Osteoblast (primary cell): Measurements from ENCODE around the gene GSPT1. TPM values are rescaled to one million over a fixed set of nuclear protein-coding genes. Genes with fewer than 3 reads are reported as not detected.
"Not testable (repeated sequence)": the region's sequence is repeated elsewhere in the genome, so short reads cannot be mapped to it uniquely, and the experiment has no call there.

ENCODE experiments used
- DNase-seq: peaks from one replicate; pipeline ENCODE4 v3.0.0; 2011; ENCODE audit warnings: low spot score, mixed read lengths; ENCODE audit not compliant: insufficient read length; ENCODE audit errors: missing footprints
- H2AFZ ChIP-seq: 2 replicates; pipeline ENCODE4 v1.6.0; 2011; ENCODE audit warnings: mild to moderate bottlenecking, low read length
- H3K27ac ChIP-seq: 2 replicates; pipeline ENCODE4 v1.5.1; 2011; ENCODE audit warnings: mild to moderate bottlenecking, low read depth, low read length, moderate library complexity
- H3K27me3 ChIP-seq: 2 replicates; pipeline ENCODE4 v1.6.0; 2012; ENCODE audit warnings: mild to moderate bottlenecking, control low read depth, inconsistent platforms, low read length, moderate library complexity; ENCODE audit not compliant: insufficient read depth
- H3K36me3 ChIP-seq: 2 replicates; pipeline ENCODE4 v1.5.1; 2011; ENCODE audit warnings: mild to moderate bottlenecking, low read length, control low read depth, moderate library complexity; ENCODE audit not compliant: insufficient read depth
- H3K4me1 ChIP-seq: 2 replicates; pipeline ENCODE4 v1.5.1; 2011; ENCODE audit warnings: mild to moderate bottlenecking, low read length, control low read depth, moderate library complexity; ENCODE audit not compliant: insufficient read depth
- H3K4me2 ChIP-seq: 2 replicates; pipeline ENCODE4 v1.6.0; 2011; ENCODE audit warnings: mild to moderate bottlenecking, low read length; ENCODE audit not compliant: insufficient read depth
- H3K4me3 ChIP-seq: fragments of 200-600 bp; sonication (generic); 3 replicates; pipeline ENCODE4 v1.5.1; 2012; ENCODE audit warnings: mild to moderate bottlenecking, low read length, inconsistent platforms; ENCODE audit not compliant: insufficient read depth
- H3K79me2 ChIP-seq: 2 replicates; pipeline ENCODE4 v1.6.0; 2012; ENCODE audit warnings: mild to moderate bottlenecking, low read length, control low read depth, inconsistent platforms; ENCODE audit not compliant: insufficient read depth
- H3K9me3 ChIP-seq: 2 replicates; pipeline ENCODE4 v1.5.1; 2011; ENCODE audit warnings: low read depth, low read length, control low read depth
- H4K20me1 ChIP-seq: 2 replicates; pipeline ENCODE4 v1.6.0; 2012; ENCODE audit warnings: mild to moderate bottlenecking, low read length, control low read depth; ENCODE audit not compliant: insufficient read depth
- small RNA-seq: library from RNA; depleted of rRNA; stranded (forward); fragments of <200 nt; gene quantifications from one replicate; pipeline ENCODE3, GENCODE V24; 2012
- total RNA-seq: library from RNA; depleted of rRNA; stranded (reverse); fragments of >200 nt; gene quantifications from 2 replicates; pipeline ENCODE4 v1.2.3, GENCODE V29; 2012
- TF ChIP-seq, protein P1 (sequence below): IDR thresholded peaks from 2 replicates; pipeline ENCODE4 v1.5.1; 2011; ENCODE audit warnings: mild to moderate bottlenecking, low read depth, low read length, moderate library complexity; ENCODE audit errors: extremely low read depth

The GSPT1 gene
- total RNA-seq, 1 donor, result 109 TPM

DNA sequence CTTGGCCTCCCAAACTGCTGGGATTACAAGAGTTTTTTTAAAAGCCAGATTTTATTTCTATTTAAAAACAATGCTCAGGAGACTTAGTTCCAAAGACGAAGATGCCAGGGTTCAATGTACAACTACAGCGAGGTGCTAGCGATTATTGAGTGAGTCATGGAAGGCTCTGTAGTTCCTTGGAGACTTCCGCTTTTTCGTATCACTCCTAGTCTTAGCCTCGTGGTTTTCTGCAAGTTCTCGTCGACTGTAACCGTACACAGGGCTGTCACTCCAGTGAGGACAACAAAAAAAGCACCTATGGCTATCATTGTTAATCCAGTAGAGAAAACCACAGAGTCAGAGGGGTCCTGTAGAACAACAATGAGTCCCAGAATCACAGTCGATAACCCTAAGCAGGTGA lies 96.0 kb downstream of the GSPT1 start:
- Histone ChIP-seq H2AFZ (no peak overlapping the region), H3K4me1 (no peaks in the 10 kb centered on the region)

DNA sequence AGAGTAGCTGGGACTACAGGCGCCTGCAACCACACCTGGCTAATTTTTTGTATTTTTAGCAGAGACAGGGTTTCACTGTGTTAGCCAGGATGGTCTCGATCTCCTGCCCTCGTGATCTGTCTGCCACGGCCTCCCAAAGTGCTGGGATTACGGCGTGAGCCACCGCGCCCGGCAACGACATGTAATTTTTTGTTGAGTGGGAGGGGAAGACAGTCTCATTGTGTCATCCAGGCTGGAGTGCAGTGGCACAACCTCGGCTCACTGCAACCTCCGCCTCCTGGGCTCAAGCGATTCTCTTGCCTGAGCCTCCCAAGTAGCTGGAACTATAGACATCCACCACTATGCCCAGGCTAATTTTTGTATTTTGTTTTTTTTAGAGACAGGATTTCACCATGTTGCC lies 96.8 kb downstream of the GSPT1 start:
- not testable (repeated sequence) for H3K9me3 ChIP-seq, H3K36me3 ChIP-seq

More for the DNA sequence above, 96.0 kb downstream of the GSPT1 start:
- Histone ChIP-seq H3K27ac (no peak overlapping the region), H3K27me3 (no peaks in the 10 kb centered on the region), H3K79me2 (no peaks in the 10 kb centered on the region), H3K4me2 (no peak overlapping the region), H3K4me3 (no peak overlapping the region), H4K20me1 (no peaks in the 10 kb centered on the region), H3K9me3 (no peaks in the 10 kb centered on the region), H3K36me3 (no peaks in the 10 kb centered on the region)
- DNase-seq, result no peak
- TF ChIP-seq, protein P1, sequence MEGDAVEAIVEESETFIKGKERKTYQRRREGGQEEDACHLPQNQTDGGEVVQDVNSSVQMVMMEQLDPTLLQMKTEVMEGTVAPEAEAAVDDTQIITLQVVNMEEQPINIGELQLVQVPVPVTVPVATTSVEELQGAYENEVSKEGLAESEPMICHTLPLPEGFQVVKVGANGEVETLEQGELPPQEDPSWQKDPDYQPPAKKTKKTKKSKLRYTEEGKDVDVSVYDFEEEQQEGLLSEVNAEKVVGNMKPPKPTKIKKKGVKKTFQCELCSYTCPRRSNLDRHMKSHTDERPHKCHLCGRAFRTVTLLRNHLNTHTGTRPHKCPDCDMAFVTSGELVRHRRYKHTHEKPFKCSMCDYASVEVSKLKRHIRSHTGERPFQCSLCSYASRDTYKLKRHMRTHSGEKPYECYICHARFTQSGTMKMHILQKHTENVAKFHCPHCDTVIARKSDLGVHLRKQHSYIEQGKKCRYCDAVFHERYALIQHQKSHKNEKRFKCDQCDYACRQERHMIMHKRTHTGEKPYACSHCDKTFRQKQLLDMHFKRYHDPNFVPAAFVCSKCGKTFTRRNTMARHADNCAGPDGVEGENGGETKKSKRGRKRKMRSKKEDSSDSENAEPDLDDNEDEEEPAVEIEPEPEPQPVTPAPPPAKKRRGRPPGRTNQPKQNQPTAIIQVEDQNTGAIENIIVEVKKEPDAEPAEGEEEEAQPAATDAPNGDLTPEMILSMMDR, result no peak

More for the DNA sequence above, 96.8 kb downstream of the GSPT1 start:
- not testable (repeated sequence) for H3K79me2 ChIP-seq, H3K4me3 ChIP-seq, H3K27ac ChIP-seq, H3K4me1 ChIP-seq, H2AFZ ChIP-seq, H3K27me3 ChIP-seq, H3K4me2 ChIP-seq, DNase-seq, H4K20me1 ChIP-seq

Small RNA genes within 50 kb of the gene (small RNA-seq; reads per million reads assigned to genes)
- gene AC007216.5 (not detected), gene COX6CP1 (not detected)

Other genes starting within 250 kb of the GSPT1 start
- 13.0 and 13.8 TPM in 2 replicates for gene SNN, start 247.5 kb downstream of the GSPT1 start, total RNA-seq
- 26.1 and 28.3 TPM in 2 replicates for gene TXNDC11, start 173.1 kb downstream of the GSPT1 start, total RNA-seq
- gene ZC3H7A, start 118.7 kb downstream of the GSPT1 start, total RNA-seq, result 39.8 and 45.7 TPM in 2 replicates
- 113 and 126 TPM in 2 replicates for gene RSL1D1, start 64.4 kb downstream of the GSPT1 start, total RNA-seq
- gene NPIPB2, start 26.1 kb upstream of the GSPT1 start, total RNA-seq, result 1.8 and 4.7 TPM in 2 replicates
- gene TNFRSF17, start 49.3 kb upstream of the GSPT1 start, total RNA-seq, result not detected in 2 replicates
- 30.8 and 34.5 TPM in 2 replicates for gene SNX29, start 60.8 kb upstream of the GSPT1 start, total RNA-seq